BE2C (cell line): Measurements from ENCODE around the gene CCDC73.
"Not testable (repeated sequence)": the region's sequence is repeated elsewhere in the genome, so short reads cannot be mapped to it uniquely, and the experiment has no call there.

Experiments used
- DNase-seq: peaks from one replicate; pipeline ENCODE4 v3.0.0-alpha.2; 2020
- H3K27me3 ChIP-seq: fragments of 250-450 bp; sonication (Bioruptor Pico); 2 replicates; pipeline ENCODE4 v1.5.1; 2020; ENCODE audit warnings: mild to moderate bottlenecking
- H3K36me3 ChIP-seq: fragments of 250-450 bp; sonication (Bioruptor Pico); 2 replicates; pipeline ENCODE4 v1.5.1; 2020; ENCODE audit warnings: mild to moderate bottlenecking
- H3K4me1 ChIP-seq: fragments of 250-450 bp; sonication (Bioruptor Pico); 2 replicates; pipeline ENCODE4 v1.5.1; 2020
- H3K4me3 ChIP-seq: 2 replicates; pipeline ENCODE4 v1.5.1; 2011; ENCODE audit warnings: low read depth, low read length
- H3K9me3 ChIP-seq: fragments of 250-450 bp; sonication (Bioruptor Pico); 2 replicates; pipeline ENCODE4 v1.5.1; 2020
- TF ChIP-seq, protein P1 (sequence below): IDR thresholded peaks from 2 replicates; pipeline ENCODE4 v1.5.1; 2012; ENCODE audit warnings: mild to moderate bottlenecking, low read depth, low read length

CCDC73 gene

DNA sequence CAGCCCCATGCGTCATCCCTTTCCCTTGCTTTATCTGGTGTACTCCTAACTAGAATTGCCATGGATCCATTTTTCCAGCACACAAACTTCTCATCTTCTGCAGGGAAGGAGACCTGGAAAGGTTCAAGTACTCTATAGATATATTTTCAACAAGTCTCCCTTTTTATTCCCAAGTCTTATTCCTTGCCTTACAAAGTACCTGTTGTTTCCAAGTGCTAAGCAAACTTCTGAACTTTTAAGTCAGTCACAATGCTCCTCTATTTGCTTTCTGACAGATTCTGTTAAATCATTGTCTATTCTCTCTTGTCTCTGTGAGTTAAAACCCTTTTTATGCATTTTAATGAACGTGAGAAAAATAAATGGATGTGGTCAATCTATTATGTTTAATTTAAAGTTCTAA, 20.4 kb downstream of the CCDC73 start:
- no peaks in the 10 kb centered on the region for H3K4me1 ChIP-seq
- no peaks in the 10 kb centered on the region for H3K9me3 ChIP-seq
- H3K27me3 ChIP-seq, result no peaks in the 10 kb centered on the region
- H3K36me3 ChIP-seq, result no peaks in the 10 kb centered on the region
- no peak overlapping the region for H3K4me3 ChIP-seq
- no peak for DNase-seq
- TF ChIP-seq, protein P1, sequence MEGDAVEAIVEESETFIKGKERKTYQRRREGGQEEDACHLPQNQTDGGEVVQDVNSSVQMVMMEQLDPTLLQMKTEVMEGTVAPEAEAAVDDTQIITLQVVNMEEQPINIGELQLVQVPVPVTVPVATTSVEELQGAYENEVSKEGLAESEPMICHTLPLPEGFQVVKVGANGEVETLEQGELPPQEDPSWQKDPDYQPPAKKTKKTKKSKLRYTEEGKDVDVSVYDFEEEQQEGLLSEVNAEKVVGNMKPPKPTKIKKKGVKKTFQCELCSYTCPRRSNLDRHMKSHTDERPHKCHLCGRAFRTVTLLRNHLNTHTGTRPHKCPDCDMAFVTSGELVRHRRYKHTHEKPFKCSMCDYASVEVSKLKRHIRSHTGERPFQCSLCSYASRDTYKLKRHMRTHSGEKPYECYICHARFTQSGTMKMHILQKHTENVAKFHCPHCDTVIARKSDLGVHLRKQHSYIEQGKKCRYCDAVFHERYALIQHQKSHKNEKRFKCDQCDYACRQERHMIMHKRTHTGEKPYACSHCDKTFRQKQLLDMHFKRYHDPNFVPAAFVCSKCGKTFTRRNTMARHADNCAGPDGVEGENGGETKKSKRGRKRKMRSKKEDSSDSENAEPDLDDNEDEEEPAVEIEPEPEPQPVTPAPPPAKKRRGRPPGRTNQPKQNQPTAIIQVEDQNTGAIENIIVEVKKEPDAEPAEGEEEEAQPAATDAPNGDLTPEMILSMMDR, result no peak

DNA sequence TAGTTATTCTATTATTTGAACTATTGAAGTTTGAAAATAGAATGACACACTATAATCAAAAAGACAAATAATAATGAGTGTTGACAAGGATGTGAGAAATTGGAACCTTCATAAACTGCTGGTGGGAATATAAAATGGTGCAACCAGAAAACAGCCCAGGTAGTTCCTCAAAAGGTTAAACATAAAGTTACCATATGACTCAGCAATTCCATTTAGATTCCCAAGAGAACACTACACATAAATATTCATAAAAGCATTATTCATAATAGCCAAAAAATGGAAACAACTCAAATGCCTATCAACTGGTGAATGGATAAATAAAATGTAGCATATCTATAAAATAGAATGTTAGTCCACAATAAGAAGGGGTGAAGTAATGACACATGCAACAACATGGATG, 21.7 kb downstream of the CCDC73 start:
- Histone ChIP-seq H3K36me3 (no peaks in the 10 kb centered on the region), H3K4me1 (no peaks in the 10 kb centered on the region), H3K27me3 (no peaks in the 10 kb centered on the region), H3K4me3 (no peak overlapping the region), H3K9me3 (no peaks in the 10 kb centered on the region)
- TF ChIP-seq, protein P1, result no peak
- DNase-seq, result no peak

DNA sequence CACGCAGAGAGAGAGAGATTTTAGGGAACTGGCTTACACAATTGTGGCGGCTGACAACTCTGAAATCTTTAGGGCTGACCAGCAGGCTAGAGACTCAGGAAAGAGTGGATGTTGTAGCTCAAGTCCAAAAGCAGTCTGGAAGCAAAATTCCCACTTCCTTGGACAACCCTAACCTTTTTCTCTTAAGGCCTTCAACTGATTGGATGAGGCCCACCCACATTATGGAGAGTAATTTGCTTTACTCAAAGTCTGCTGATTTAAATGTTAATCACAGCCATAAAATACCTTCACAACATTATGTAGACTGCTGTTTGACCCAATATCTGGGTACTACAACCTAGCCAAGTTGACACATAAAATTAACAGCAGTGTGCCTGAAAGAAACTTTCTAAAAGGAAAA, 32.7 kb downstream of the CCDC73 start:
- H3K4me3 ChIP-seq, H3K9me3 ChIP-seq, DNase-seq, H3K4me1 ChIP-seq, H3K27me3 ChIP-seq, H3K36me3 ChIP-seq: not testable (repeated sequence)

DNA sequence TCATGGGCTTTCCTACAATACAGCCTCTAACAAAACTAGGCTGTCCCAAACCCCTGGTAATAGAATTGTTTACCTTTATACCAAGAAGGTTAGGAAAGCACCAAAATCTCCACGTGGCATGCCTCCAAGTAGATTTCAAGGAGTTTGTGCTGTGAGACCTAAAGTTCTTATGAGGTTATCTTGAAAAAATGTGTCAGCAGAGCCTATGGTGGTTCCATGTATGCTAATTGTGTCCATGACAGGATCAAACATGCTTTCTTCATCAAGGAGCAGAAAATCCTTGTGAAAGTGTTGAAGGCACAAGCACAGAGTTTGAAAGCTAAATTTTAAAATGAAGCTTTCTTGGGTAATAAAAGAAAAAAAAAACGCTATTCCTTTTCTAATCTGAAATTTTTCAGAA, 36.2 kb downstream of the CCDC73 start:
- H3K36me3 ChIP-seq, result no peaks in the 10 kb centered on the region
- no peaks in the 10 kb centered on the region for H3K27me3 ChIP-seq
- H3K4me1 ChIP-seq, result no peaks in the 10 kb centered on the region
- TF ChIP-seq, protein P1, result no peak
- no peak for DNase-seq
- no peak overlapping the region for H3K4me3 ChIP-seq
- no peaks in the 10 kb centered on the region for H3K9me3 ChIP-seq

- not testable (repeated sequence) for H3K9me3 ChIP-seq, H3K4me3 ChIP-seq, H3K36me3 ChIP-seq, H3K27me3 ChIP-seq, H3K4me1 ChIP-seq, DNase-seq
Measured at GRCh38 chr11:32753181-32753580, 41.3 kb downstream of the CCDC73 start.

DNA sequence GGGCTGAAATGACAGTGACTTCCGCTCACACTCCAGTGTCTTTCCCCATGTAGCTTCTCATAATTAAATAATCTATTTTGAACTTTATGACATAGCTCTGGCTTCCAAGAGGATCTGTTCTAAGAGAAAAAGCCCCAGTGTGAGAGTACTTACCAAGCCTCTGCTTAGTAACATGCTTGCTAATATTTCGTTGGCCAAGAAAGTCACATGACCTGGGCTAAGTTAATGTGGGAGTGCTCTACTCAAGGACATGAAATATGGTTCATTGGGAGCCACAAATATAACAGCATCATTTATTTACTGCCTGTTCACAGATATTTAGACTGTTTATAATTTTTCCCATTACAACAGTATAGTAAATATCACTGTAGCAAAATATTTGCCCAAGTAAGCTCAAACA, 42.5 kb downstream of the CCDC73 start:
- Histone ChIP-seq H3K4me3 (no peak overlapping the region), H3K36me3 (no peaks in the 10 kb centered on the region), H3K27me3 (no peaks in the 10 kb centered on the region), H3K4me1 (no peaks in the 10 kb centered on the region), H3K9me3 (no peaks in the 10 kb centered on the region)
- TF ChIP-seq, protein P1, result no peak
- no peak for DNase-seq

- Histone ChIP-seq H3K9me3 (no peaks in the 10 kb centered on the region), H3K4me1 (no peaks in the 10 kb centered on the region), H3K27me3 (no peaks in the 10 kb centered on the region), H3K36me3 (no peaks in the 10 kb centered on the region), H3K4me3 (no peak overlapping the region)
- DNase-seq, result no peak
- TF ChIP-seq, protein P1, result no peak
Measured at GRCh38 chr11:32751381-32751780, 43.1 kb downstream of the CCDC73 start.
